22Rv1 (cell line): ENCODE data around the gene CELF4.

ENCODE experiments used
- CTCF ChIP-seq: fragments of 450-650 bp; IDR thresholded peaks from 2 replicates; pipeline ENCODE4 v1.5.1; 2017; ENCODE audit warnings: mild to moderate bottlenecking
- ZFX ChIP-seq: fragments of 450-650 bp; IDR thresholded peaks from 2 replicates; pipeline ENCODE4 v1.6.1; 2017; ENCODE audit warnings: antibody characterized with exemption, borderline replicate concordance

GRCh38 chr18:37442477-37442876 lies 123.1 kb downstream of the CELF4 start:
- TF ChIP-seq CTCF (no peak), ZFX (no peak)
